SK-MEL-5 (cell line): Measurements from ENCODE around the gene GOLGA7B. TPM values are rescaled to one million over a fixed set of nuclear protein-coding genes. Genes with fewer than 3 reads are reported as not detected.

Experiments
- DNase-seq: peaks from one replicate; pipeline ENCODE4 v3.0.0-alpha.2; 2016; ENCODE audit warnings: low read depth, low spot score
- in situ Hi-C: cut with HindIII; loops from 2 replicates; pipeline ENCODE4 v1.10.0; 2016; ENCODE audit warnings: low sequenced_read_pairs, high pct_unique_total_duplicates, low pct_unique_long_range_greater_than_20kb
- total RNA-seq: library from RNA; depleted of rRNA; stranded (reverse); fragments of >200 nt; shearing (Covaris generic); gene quantifications from 2 replicates; pipeline ENCODE4 v1.2.3, GENCODE V29; 2014

Gene GOLGA7B
- total RNA-seq, 1 experiment from 2014 or later: 14.9 TPM

GRCh38 chr10:97854743-97855142 lies 5.1 kb downstream of the GOLGA7B start:
- DNase-seq: no peak
- in situ Hi-C loops: no loop called here

DNA sequence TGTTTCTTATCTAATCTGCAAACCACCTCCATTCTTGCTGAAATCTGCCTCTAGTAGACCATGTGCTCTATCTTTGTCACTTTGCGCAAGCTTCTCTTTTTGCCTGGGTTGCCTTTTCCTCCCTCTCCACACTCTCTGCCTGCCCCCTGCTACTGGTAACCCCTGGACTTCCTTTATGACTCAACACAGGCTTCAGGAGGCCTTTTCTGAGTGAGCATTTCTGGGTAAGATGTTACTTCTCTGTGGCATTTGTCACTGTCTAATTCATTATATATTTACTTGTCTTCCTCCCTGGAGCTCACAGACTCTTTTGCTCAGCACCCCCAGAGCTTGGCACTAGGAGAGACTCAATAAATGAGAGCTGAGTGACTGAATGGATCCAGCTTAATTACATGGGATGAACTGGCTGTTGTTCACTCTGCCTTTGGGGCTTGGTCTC lies 8.4 kb downstream of the GOLGA7B start:
- in situ Hi-C loops: no loop called here
- no peak for DNase-seq

GRCh38 chr10:97861097-97861750 lies 11.6 kb downstream of the GOLGA7B start:
- in situ Hi-C loops: no loop called here
- peak; percentile 83 for DNase-seq

GRCh38 chr10:97861924-97862323 lies 12.3 kb downstream of the GOLGA7B start:
- in situ Hi-C loops: no loop called here
- DNase-seq: no peak

DNA sequence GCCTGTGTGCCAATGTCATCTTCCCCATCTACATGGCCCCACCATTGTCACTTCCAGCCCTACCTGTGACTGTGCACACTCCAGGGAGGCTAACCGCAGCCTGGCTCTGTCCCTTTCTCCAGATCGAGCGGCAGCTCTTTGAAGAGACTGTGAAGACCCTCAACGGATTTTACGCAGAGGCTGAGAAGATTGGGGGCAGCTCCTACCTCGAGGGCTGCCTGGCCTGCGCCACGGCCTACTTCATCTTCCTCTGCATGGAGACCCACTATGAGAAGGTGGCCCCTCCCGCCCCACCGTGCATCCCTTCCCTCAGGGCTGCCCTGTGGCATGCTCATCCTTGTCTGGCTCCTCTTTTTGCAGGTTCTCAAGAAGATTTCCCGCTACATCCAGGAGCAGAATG lies 14.2 kb downstream of the GOLGA7B start:
- DNase-seq: no peak
- in situ Hi-C loops: no loop called here

DNA sequence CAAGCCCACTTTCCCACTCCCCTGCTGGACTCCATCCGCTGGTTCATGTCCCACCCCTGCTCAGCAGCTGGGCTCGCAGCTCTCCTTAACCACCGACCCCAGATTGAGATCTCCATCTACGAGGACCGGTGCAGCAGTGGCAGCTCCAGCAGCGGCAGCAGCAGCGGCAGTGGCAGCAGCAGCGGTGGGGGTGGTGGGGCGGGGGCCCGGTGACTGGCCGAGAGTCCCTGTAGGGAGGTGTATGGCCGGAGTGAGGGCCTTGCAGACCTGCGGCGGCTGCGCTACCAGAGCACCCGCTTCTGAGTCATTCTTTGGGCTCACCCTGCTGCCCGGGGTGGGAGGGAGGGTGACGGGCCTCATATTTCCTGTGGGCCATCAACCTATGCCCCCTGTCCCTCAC lies 15.8 kb downstream of the GOLGA7B start:
- no peak for DNase-seq
- in situ Hi-C loops: no loop called here

DNA sequence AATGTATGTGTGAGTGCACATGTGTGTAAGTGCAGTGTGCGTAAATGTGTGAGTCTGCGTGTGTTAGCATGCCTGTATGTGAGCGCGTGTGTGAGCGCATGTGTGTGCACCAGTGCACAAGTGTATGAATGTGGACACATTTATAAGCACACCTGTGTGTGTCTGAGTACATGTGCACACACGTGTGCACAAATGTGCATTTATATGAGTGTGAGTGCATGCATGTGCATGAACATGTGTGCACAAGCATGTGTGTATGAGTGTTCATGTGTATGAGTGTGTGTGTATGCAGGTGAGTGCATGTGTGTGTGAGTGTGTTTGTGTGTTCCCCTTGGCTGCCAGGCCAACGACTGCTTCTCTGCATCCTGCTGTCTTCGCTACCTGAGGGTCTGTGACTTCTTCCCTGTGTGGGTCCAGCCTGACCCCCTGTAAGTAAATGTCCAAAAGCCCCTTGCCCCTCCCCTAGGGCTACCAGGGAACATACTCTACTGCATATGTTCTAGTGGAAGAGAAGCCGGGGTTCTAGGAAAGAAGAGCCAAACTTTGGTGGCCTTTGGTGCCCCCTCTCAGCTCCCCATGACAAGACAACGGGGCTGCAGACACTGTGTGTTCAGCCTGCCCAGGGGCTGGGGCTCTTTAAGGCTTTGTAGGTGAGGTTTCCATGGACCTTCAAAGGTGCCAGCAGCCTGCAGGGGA lies 17.0 kb downstream of the GOLGA7B start:
- no peak for DNase-seq
- in situ Hi-C loops: no loop called here

DNA sequence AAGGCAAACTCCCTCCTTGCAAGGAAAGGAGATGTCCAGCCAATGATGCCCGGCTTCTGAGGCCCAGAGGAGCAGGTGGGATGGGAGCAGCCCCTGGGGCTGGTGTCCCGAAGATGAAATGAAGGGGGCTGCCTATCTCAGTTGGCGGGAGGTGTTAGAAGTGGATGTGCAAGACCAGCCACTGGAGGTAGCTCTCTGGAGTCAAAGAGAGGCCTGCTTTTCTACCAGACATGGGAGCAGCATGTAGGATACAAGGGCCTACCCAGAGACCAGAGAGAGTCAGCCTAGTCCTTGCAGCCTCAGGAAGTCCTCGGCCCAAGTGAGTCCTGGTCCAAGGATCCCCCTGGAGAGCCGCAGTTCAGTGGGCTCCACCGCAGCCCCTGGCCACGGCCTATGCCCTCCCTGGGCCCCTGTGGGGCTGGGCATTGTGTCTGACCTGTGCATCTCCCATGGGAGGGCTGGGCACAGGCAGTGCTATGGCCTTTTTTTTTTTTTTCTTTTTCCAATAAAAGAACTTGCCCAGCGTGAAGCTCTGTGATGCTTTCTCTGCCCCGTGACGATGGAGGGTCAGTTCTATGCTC lies 17.7 kb downstream of the GOLGA7B start:
- no peak for DNase-seq
- in situ Hi-C loops: no loop called here

DNA sequence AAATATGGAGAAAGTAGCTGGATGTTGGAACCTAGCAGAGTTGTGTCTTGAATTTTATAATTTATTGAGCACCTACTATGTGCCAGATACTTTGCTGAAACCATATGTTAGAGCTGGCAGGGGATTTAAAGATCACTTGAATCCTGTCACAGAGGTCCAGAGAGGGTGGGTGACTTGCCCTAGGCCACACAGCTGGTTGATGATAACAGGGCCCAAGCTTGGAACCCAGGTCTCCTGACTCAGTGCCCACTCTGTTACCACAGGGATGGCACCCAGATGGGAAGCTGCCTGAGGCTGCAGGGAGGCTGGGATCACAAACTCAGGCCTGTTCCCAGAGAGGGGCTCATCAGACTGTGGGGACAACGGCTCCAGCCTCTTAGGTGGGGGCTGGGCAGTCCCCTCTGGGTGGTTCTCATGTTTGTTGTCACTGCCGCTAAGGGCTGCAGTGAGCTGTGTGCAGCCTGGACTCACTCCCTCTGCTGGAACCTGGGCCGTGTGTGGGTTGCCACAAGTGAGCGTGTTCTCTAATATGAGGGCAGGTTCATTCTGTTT lies 18.6 kb downstream of the GOLGA7B start:
- in situ Hi-C loops: no loop called here
- DNase-seq: no peak

GRCh38 chr10:97869091-97870042 lies 19.7 kb downstream of the GOLGA7B start:
- in situ Hi-C loops: no loop called here
- peak; percentile 93 for DNase-seq

DNA sequence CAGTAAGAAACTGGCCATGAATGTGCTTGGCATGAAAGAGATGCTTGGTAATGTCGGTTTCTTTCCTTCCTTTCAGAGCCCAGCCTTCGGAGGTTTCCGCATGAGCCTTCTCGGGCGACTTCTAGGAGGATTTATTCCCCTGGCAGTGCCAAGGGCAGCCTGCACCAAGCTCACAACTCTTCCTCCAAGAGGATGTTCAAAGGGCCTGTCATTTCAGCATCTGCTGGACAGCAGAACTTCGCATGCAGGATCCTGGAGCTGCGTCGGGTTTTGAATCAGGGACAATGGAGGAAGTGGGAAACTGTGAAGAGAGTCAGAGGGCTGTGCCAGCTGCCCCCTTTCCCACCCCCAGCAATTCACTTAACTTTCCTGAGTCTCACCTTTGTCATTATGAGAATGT lies 21.3 kb downstream of the GOLGA7B start:
- in situ Hi-C loops: no loop called here
- no peak for DNase-seq

DNA sequence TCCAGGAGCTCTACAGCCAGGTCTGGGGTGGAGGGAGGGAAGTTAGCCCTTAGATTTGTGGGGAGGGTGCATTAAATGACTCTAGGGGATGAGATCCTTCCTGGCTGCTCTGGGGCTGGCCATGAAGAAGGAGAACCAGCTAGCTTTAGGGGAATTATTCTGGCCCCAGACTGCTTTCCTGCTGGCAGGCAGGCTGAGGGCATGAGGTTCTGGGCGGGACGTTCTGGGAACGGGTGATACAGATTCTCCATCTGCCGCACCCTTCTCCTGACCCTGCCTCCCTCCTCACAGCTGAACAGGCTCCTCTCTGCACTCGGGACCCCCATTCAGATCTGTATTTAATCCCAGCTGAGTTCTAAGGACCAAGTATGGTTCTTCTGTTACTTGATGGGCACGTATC lies 23.9 kb downstream of the GOLGA7B start:
- no peak for DNase-seq
- in situ Hi-C loops: no loop called here

DNA sequence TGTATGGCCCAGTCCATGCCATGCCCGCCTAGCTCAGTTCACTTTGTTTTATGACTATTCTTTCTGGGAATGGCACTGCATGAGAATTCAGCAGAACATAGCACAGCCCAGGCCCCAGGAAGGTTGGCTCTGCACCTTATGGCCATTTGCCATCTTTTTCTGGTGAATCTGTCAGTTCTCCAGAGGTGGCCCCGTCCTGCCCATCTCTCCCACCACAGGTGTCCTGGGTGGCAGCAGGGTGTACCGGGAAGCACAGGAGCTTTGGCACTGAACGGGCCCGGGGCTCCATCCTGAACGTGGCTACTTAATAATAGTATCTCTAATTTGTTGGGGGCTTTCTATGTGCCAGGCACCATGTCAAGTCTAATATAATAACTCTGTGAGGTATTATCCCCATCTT lies 24.7 kb downstream of the GOLGA7B start:
- in situ Hi-C loops: no loop called here
- no peak for DNase-seq

DNA sequence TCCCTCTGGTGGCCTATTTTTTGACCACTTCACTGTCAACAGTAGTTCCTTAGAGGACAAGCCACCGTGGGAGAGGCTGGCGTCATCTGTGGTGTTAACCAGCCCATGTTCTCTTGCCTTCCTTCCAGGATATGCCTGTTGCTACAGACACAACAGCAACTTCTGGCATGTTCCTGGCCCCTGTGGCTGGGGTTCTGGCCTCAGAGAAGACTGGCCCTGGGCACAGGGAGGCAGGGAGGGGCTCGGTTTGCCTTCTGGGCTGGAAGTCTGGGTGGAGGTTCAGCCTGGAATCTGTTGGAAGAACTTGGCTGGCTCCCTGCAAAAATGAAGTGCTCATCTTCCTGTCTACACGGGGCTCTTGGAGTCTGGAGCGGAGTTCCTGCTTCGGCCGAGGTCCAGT lies 25.7 kb downstream of the GOLGA7B start:
- no peak for DNase-seq

DNA sequence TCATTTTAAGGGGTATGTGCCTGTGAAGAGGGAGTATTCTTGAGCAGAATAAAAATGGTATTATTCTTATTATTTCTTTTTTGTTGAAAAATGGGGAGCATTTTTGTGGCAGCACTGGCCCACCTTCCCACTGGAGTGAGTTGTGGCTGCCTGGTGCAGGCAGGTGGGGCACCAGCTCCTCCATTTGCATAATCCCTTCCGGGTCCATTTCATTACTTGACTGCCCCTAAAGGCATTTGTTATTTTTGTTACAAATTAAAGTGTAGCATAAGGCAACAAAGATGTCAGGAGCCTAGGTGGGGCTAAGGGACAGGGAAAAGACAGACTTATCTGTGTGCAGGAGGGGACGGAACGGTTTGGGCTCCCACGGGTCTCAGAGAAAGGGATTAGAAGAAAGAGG lies 26.8 kb downstream of the GOLGA7B start:
- in situ Hi-C loops: no loop called here
- DNase-seq: no peak

More for the DNA sequence above, 25.7 kb downstream of the GOLGA7B start:
- in situ Hi-C loops: no loop called here

DNA sequence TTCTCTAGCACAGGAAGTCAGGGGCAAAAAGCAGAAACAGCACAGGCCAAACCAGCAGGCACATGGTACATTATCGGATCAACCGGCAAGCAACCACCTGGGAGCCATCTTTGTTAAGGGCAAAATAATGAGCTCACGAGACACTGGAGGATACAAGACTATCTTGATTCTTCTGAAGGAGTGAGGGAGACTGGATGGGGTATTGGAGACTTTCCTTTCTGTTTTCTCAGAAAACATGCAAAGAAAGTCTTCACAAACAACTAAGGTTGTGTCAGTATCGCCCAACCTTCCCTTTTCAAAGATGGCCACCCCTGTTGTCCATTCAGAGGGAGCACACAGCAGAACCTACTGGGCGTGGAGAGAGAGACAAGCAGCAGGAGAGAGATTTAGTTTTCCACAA lies 29.6 kb downstream of the GOLGA7B start:
- in situ Hi-C loops: no loop called here

GRCh38 chr10:97880109-97880508 lies 30.5 kb downstream of the GOLGA7B start:
- in situ Hi-C loops: no loop called here
- no peak for DNase-seq

More for the DNA sequence above, 29.6 kb downstream of the GOLGA7B start:
- no peak for DNase-seq
